Lower leg skin (tissue), 3 donors: Measurements from ENCODE around the gene TRAPPC12.

Experiments used
- CTCF ChIP-seq, 3 donors: fragments of 450-650 bp; IDR thresholded peaks; one replicate each; pipeline ENCODE4 v1.5.1; 2016; ENCODE audit warnings: antibody characterized with exemption in 3 of 3, mild to moderate bottlenecking in 3 of 3, moderate library complexity in 2 of 3
- POLR2A ChIP-seq, 2 donors: fragments of 450-650 bp; IDR thresholded peaks; one replicate each; pipeline ENCODE4 v1.6.1; 2016 to 2017; ENCODE audit warnings: antibody characterized with exemption in 2 of 2, mild to moderate bottlenecking in 1 of 2, moderate library complexity in 1 of 2

- no peak for TF ChIP-seq CTCF (IDR thresholded peaks at IDR 0.05)
- TF ChIP-seq POLR2A (IDR thresholded peaks at IDR 0.05) = no peak
Measured at GRCh38 chr2:3348767-3349166, 30.7 kb upstream of the TRAPPC12 start.
